Measurements from ENCODE around the gene COA3. TPM values are rescaled to one million over a fixed set of nuclear protein-coding genes. Genes with fewer than 3 reads are reported as not detected.
A peak's percentile ranks its signal among the peaks of the same experiment; 100 is the strongest.

COA3 gene
- total and polyA plus RNA-seq, 7 donors = 73.4 to 382 (median 100) TPM

- H3K27ac ChIP-seq = peak overlapping the region in 1 of 4 donors; percentile 62
- no peaks in the 10 kb centered on the region for H3K9me3 ChIP-seq
- peaks cover 9 to 36% (median 21%) of the 10 kb centered on the region in 4 donors for H3K36me3 ChIP-seq
- WGBS, 2 donors = 2 to 5% methylated on average over 39 of the region's 39 CpGs
- H3K4me1 ChIP-seq = peaks cover 0 to 27% (median 22%) of the 10 kb centered on the region in 4 donors
- H3K27me3 ChIP-seq = peaks cover 36 to 65% (median 60%) of the 10 kb centered on the region in 3 donors
- no peak for DNase-seq
- H3K4me3 ChIP-seq = peak overlapping the region in 3 of 4 donors; percentile 33 to 47 (median 41)
- peak in 1 of 4 donors; percentile 7 for TF ChIP-seq POLR2AphosphoS5 (IDR thresholded peaks at IDR 0.05)
- no peak for TF ChIP-seq EP300 (IDR thresholded peaks at IDR 0.05)
- no peak for TF ChIP-seq CTCF (IDR thresholded peaks at IDR 0.05)
- TF ChIP-seq POLR2A (IDR thresholded peaks at IDR 0.05) = no peak
- intact Hi-C loops (cut with DNase I) = no loop called here
These were observed 17.5 kb downstream of the COA3 start for GRCh38 chr17:42780851-42781638.

GRCh38 chr17:42779936-42780850 is 18.3 kb downstream of the COA3 start, which contains the start of gene WNK4:
Gene WNK4 (plus strand): TSS chr17:42780610. CDS start chr17:42780699, 89 bp downstream.
- peak within 1 kb of the TSS in 3 of 4 donors; percentile 33 to 47 (median 41) for H3K4me3 ChIP-seq
- intact Hi-C loops (cut with DNase I) = no loop called here
- WGBS, 2 donors = 3 to 12% methylated on average over 65 of the region's 65 CpGs
- peaks cover 9 to 45% (median 22%) of the 10 kb centered on the region in 4 donors for H3K36me3 ChIP-seq
- no peaks in the 10 kb centered on the region for H3K9me3 ChIP-seq
- H3K4me1 ChIP-seq = peaks cover 0 to 24% (median 20%) of the 10 kb centered on the region in 4 donors
- peak within 1 kb of the TSS in 1 of 4 donors; percentile 62 for H3K27ac ChIP-seq
- no peak for TF ChIP-seq POLR2A (IDR thresholded peaks at IDR 0.05)
- TF ChIP-seq CTCF (IDR thresholded peaks at IDR 0.05) = no peak
- TF ChIP-seq POLR2AphosphoS5 (IDR thresholded peaks at IDR 0.05) = no peak
- no peak for TF ChIP-seq EP300 (IDR thresholded peaks at IDR 0.05)
- peak; percentile 57 for DNase-seq
- peaks cover 32 to 56% (median 51%) of the 10 kb centered on the region in 3 donors for H3K27me3 ChIP-seq

- Histone ChIP-seq H3K9me3 (no peaks in the 10 kb centered on the region), H3K27ac (no peak overlapping the region), H3K36me3 (peaks cover 9 to 50% (median 22%) of the 10 kb centered on the region in 4 donors), H3K27me3 (peaks cover 27 to 49% (median 44%) of the 10 kb centered on the region in 3 donors), H3K4me1 (peaks cover 0 to 18% (median 16%) of the 10 kb centered on the region in 4 donors), H3K4me3 (no peak overlapping the region)
- 22 to 62% methylated on average over 3 of the region's 3 CpGs for WGBS, 2 donors
- TF ChIP-seq CTCF (IDR thresholded peaks at IDR 0.05) = no peak
- TF ChIP-seq POLR2AphosphoS5 (IDR thresholded peaks at IDR 0.05) = no peak
- no peak for TF ChIP-seq POLR2A (IDR thresholded peaks at IDR 0.05)
- no peak for TF ChIP-seq EP300 (IDR thresholded peaks at IDR 0.05)
- intact Hi-C loops (cut with DNase I) = no loop called here
- no peak for DNase-seq
These were observed 19.1 kb downstream of the COA3 start for GRCh38 chr17:42779304-42779935.

GRCh38 chr17:42778570-42778969 is 19.9 kb downstream of the COA3 start:
- Histone ChIP-seq H3K4me1 (peaks cover 0 to 26% (median 23%) of the 10 kb centered on the region in 4 donors), H3K4me3 (no peak overlapping the region), H3K27ac (no peak overlapping the region), H3K27me3 (peaks cover 22 to 40% (median 35%) of the 10 kb centered on the region in 3 donors), H3K9me3 (no peaks in the 10 kb centered on the region), H3K36me3 (peaks cover 9 to 50% (median 22%) of the 10 kb centered on the region in 4 donors)
- intact Hi-C loops (cut with DNase I) = no loop called here
- no peak for DNase-seq
- TF ChIP-seq CTCF (IDR thresholded peaks at IDR 0.05) (no peak), EP300 (IDR thresholded peaks at IDR 0.05) (no peak), POLR2A (IDR thresholded peaks at IDR 0.05) (no peak), POLR2AphosphoS5 (IDR thresholded peaks at IDR 0.05) (no peak)
- 83 to 89% methylated on average over 5 of the region's 5 CpGs for WGBS, 2 donors

Measured in sigmoid colon (tissue), 7 donors.